NCI-H2081 treated with DMSO at 0.1 percent for 48 hours (cell line): ENCODE measurements around the gene DNMT3A.

Experiments
- DNase-seq: peaks from one replicate; lab custom pipeline; 2025; lab: John Stamatoyannopoulos, UW

The DNMT3A gene

GRCh38 chr2:25304826-25305596 lies 36.7 kb downstream of the DNMT3A start:
- DNase-seq: no peak

GRCh38 chr2:25304321-25304720 lies 37.4 kb downstream of the DNMT3A start:
- no peak for DNase-seq

- no peak for DNase-seq
Observed at GRCh38 chr2:25303633-25304236, 38.0 kb downstream of the DNMT3A start.

- DNase-seq: no peak
Observed at GRCh38 chr2:25302758-25303375, 38.9 kb downstream of the DNMT3A start.

- DNase-seq: no peak
Observed at GRCh38 chr2:25301453-25302352, 40.0 kb downstream of the DNMT3A start.

GRCh38 chr2:25300001-25300400 lies 41.7 kb downstream of the DNMT3A start:
- DNase-seq: no peak

- no peak for DNase-seq
Observed at GRCh38 chr2:25298776-25299431, 42.8 kb downstream of the DNMT3A start.

- DNase-seq: no peak
Observed at GRCh38 chr2:25297738-25298137, 44.0 kb downstream of the DNMT3A start.

- DNase-seq: no peak
Observed at GRCh38 chr2:25295621-25296020, 46.1 kb downstream of the DNMT3A start.

GRCh38 chr2:25294573-25295462 lies 46.9 kb downstream of the DNMT3A start:
- peak; percentile 81 for DNase-seq

- no peak for DNase-seq
Observed at GRCh38 chr2:25293958-25294562, 47.7 kb downstream of the DNMT3A start.

- DNase-seq: no peak
Observed at GRCh38 chr2:25293145-25293544, 48.6 kb downstream of the DNMT3A start.

GRCh38 chr2:25292408-25292807 lies 49.3 kb downstream of the DNMT3A start:
- DNase-seq: no peak

GRCh38 chr2:25290811-25291495 lies 50.8 kb downstream of the DNMT3A start:
- no peak for DNase-seq

GRCh38 chr2:25286723-25287483 lies 54.8 kb downstream of the DNMT3A start:
- DNase-seq: no peak

GRCh38 chr2:25286025-25286400 lies 55.7 kb downstream of the DNMT3A start:
- DNase-seq: no peak

- no peak for DNase-seq
Observed at GRCh38 chr2:25285265-25286024, 56.3 kb downstream of the DNMT3A start.

- no peak for DNase-seq
Observed at GRCh38 chr2:25284756-25285155, 57.0 kb downstream of the DNMT3A start.
